AG09309 (cell line): ENCODE results near the gene YEATS2.

Source experiments
- DNase-seq: peaks from one replicate; pipeline ENCODE4 v3.0.0-alpha.2; 2010; ENCODE audit warnings: low read depth
- H3K4me3 ChIP-seq: 2 replicates; pipeline ENCODE4 v1.5.1; 2011; ENCODE audit warnings: mild to moderate bottlenecking, low read depth, low read length, moderate library complexity; ENCODE audit not compliant: control insufficient read depth
- CTCF ChIP-seq: IDR thresholded peaks from 2 replicates; pipeline ENCODE4 v1.5.1; 2011; ENCODE audit warnings: mild to moderate bottlenecking, low read depth, low read length, inconsistent platforms; ENCODE audit not compliant: insufficient read depth, control insufficient read depth; ENCODE audit errors: missing control alignments

YEATS2 gene

GRCh38 chr3:183808355-183808754, 110.8 kb downstream of the YEATS2 start:
- no peak for DNase-seq
- no peak overlapping the region for H3K4me3 ChIP-seq
- no peak for TF ChIP-seq CTCF

- DNase-seq = no peak
- no peak for TF ChIP-seq CTCF
Observed at GRCh38 chr3:183809270-183809669, 111.7 kb downstream of the YEATS2 start.

GRCh38 chr3:183810643-183811594, 113.3 kb downstream of the YEATS2 start:
- no peak overlapping the region for H3K4me3 ChIP-seq
- no peak for DNase-seq
- TF ChIP-seq CTCF = no peak

More at GRCh38 chr3:183809270-183809669, 111.7 kb downstream of the YEATS2 start:
- no peak overlapping the region for H3K4me3 ChIP-seq

- TF ChIP-seq CTCF = no peak
- DNase-seq = no peak
- H3K4me3 ChIP-seq = no peak overlapping the region
Observed at GRCh38 chr3:183811638-183812037, 114.0 kb downstream of the YEATS2 start.

- no peak for DNase-seq
- H3K4me3 ChIP-seq = no peak overlapping the region
- no peak for TF ChIP-seq CTCF
Observed at GRCh38 chr3:183812761-183813445, 115.3 kb downstream of the YEATS2 start.

GRCh38 chr3:183814240-183814639, 116.6 kb downstream of the YEATS2 start:
- no peak overlapping the region for H3K4me3 ChIP-seq
- no peak for DNase-seq
- no peak for TF ChIP-seq CTCF
